ENCODE measurements around the gene SLC10A7. TPM values are rescaled to one million over a fixed set of nuclear protein-coding genes. Genes with fewer than 3 reads are reported as not detected.

SLC10A7 gene
- total and polyA plus RNA-seq, 4 donors = 3.7 to 18.7 (median 7.6) TPM

DNA sequence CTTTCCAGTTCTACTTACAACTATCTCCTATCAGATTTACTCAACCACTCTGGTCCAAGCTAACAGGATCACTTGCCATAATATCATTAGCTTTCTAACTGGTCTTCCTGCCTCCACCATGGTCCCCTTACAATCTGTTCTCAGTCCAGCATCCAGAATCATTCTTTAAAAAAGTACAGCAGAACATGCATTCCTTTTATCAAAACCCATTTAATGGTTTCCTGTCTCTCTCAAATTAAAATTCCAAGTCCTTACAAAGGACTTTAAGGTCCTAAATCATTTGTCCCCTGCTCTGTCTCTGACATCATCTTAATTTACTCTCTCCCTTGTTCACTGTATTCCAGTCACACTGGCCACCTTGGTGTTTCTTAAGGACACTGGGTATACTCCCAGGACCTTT lies 202.8 kb downstream of the SLC10A7 start:
- Histone ChIP-seq H3K27ac (ENCODE audit: low read depth in 1 of 2, low read length in 2 of 2) (no peak overlapping the region), H3K4me1 (ENCODE audit: control insufficient read depth in 4 of 4, insufficient read depth in 4 of 4, low read length in 3 of 4) (no peaks in the 10 kb centered on the region), H3K4me3 (ENCODE audit: low read depth in 1 of 3, low read length in 3 of 3) (no peak overlapping the region), H3K36me3 (ENCODE audit: control insufficient read depth in 4 of 4, insufficient read depth in 3 of 4, low read depth in 1 of 4, low read length in 3 of 4) (no peaks in the 10 kb centered on the region), H3K9ac (ENCODE audit: low read depth in 1 of 2, low read length in 2 of 2) (no peak overlapping the region), H3K9me3 (ENCODE audit: control insufficient read depth in 4 of 4, low read length in 3 of 4) (no peaks in the 10 kb centered on the region), H3K27me3 (ENCODE audit: control insufficient read depth in 4 of 4, insufficient read depth in 4 of 4, low read length in 3 of 4) (no peaks in the 10 kb centered on the region)
- no peak for TF ChIP-seq JUND (IDR thresholded peaks at IDR 0.05)
- TF ChIP-seq, protein P1, sequence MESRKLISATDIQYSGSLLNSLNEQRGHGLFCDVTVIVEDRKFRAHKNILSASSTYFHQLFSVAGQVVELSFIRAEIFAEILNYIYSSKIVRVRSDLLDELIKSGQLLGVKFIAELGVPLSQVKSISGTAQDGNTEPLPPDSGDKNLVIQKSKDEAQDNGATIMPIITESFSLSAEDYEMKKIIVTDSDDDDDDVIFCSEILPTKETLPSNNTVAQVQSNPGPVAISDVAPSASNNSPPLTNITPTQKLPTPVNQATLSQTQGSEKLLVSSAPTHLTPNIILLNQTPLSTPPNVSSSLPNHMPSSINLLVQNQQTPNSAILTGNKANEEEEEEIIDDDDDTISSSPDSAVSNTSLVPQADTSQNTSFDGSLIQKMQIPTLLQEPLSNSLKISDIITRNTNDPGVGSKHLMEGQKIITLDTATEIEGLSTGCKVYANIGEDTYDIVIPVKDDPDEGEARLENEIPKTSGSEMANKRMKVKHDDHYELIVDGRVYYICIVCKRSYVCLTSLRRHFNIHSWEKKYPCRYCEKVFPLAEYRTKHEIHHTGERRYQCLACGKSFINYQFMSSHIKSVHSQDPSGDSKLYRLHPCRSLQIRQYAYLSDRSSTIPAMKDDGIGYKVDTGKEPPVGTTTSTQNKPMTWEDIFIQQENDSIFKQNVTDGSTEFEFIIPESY (IDR thresholded peaks at IDR 0.05) = no peak
- no peak for TF ChIP-seq REST (IDR thresholded peaks at IDR 0.05)
- TF ChIP-seq RXRA (IDR thresholded peaks at IDR 0.05) = no peak
- TF ChIP-seq SP1 (IDR thresholded peaks at IDR 0.05) = no peak
- no peak for TF ChIP-seq FOXA2 (IDR thresholded peaks at IDR 0.05)
- no peak for TF ChIP-seq HNF4A (conservative IDR thresholded peaks at IDR 0.05)
- TF ChIP-seq MAX (IDR thresholded peaks at IDR 0.05) = no peak
- TF ChIP-seq CTCF (IDR thresholded peaks at IDR 0.05; ENCODE audit: low read depth, low read length, missing input control) = no peak
- TF ChIP-seq RAD21 (IDR thresholded peaks at IDR 0.05) = no peak
- no peak for TF ChIP-seq EGR1 (IDR thresholded peaks at IDR 0.05; ENCODE audit: low read depth in 2 of 2)
- no peak for TF ChIP-seq TAF1 (conservative IDR thresholded peaks at IDR 0.05)
- TF ChIP-seq GABPA (IDR thresholded peaks at IDR 0.05 in 1 of 2, conservative IDR thresholded peaks at IDR 0.05 in 1 of 2) = no peak
- no peak for TF ChIP-seq YY1 (IDR thresholded peaks at IDR 0.05)
- TF ChIP-seq NR2F2 (IDR thresholded peaks at IDR 0.05) = no peak
- TF ChIP-seq, protein P2, sequence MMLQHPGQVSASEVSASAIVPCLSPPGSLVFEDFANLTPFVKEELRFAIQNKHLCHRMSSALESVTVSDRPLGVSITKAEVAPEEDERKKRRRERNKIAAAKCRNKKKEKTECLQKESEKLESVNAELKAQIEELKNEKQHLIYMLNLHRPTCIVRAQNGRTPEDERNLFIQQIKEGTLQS (IDR thresholded peaks at IDR 0.05) = no peak
- TF ChIP-seq HNF4G (IDR thresholded peaks at IDR 0.05) = no peak
- no peak for TF ChIP-seq FOXA1 (IDR thresholded peaks at IDR 0.05)
- no peak for DNase-seq (ENCODE audit: low spot score)
